GM21390 (cell line): ENCODE measurements around the gene TMEM271.
"Not testable (repeated sequence)": the region's sequence is repeated elsewhere in the genome, so short reads cannot be mapped to it uniquely, and the experiment has no call there.

Source experiments
- ATAC-seq: cut with Tn5 transposase; IDR thresholded peaks from one replicate; pipeline ENCODE4 v1.9.1; 2021; ENCODE audit not compliant: unreplicated experiment

Gene TMEM271

DNA sequence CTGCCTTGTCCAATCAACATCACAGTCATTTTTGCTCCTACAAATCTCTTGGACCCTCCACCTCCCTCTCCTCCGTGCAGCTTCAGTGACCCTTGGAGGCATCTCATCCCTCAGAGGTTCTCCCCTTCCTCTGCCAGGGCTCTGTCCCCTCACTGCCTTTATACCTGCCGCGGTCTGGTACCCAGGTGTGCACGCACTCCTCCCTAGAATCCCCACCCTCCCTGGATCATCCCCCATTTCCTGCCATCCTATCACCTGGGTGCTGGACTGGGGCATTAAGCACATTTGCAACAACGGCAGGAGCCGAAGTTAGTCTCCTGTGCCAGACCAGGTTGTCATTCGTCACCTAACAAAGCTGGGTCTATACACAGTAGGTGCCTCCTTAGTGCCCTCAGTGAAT lies 10.1 kb downstream of the TMEM271 start:
- no peak for ATAC-seq

DNA sequence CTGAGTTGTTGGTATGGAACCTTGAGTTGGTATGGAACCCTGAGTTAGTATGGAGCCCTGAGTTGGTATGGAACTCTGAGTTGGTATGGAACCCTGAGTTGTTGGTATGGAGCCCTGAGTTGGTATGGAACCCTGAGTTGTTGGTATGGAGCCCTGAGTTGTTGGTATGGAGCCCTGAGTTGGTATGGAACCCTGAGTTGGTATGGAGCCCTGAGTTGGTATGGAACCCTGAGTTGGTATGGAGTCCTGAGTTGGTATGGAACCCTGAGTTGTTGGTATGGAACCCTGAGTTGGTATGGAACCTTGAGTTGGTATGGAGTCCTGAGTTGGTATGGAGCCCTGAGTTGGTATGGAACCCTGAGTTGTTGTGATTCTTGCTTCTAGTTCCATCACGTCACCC lies 10.5 kb downstream of the TMEM271 start:
- not testable (repeated sequence) for ATAC-seq

GRCh38 chr4:562458-562857 lies 13.6 kb downstream of the TMEM271 start:
- not testable (repeated sequence) for ATAC-seq

- no peak for ATAC-seq
These were observed 14.7 kb downstream of the TMEM271 start for GRCh38 chr4:561426-561825.

DNA sequence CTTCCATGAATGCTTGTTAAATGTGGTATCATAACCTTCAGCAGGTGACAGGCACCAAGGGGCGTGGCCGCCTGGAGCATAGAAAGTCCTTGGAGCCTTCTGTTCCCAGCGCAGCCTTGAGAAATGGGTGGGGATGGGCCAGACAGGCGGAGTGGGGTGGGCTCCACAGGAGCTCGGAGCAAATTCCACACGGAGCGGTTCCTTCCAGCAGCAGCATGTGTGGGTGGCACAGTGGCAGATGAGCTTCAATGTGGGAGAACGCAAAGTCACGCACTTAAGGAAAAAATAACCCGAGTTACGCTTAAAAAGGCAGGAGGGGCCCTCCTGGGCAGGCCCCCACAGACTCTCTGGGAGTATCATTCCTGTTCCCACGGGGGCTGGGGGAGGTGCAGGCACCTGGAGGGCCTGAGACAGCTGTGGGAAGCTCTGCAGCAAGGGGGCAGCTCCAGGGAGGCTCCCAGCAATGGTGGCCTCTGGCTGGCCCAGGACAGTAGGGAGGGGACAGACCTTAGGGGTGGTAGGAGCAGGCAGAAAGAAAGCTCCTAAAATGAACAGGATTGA lies 15.3 kb downstream of the TMEM271 start:
- no peak for ATAC-seq

GRCh38 chr4:560061-560460 lies 16.0 kb downstream of the TMEM271 start:
- ATAC-seq, result no peak

DNA sequence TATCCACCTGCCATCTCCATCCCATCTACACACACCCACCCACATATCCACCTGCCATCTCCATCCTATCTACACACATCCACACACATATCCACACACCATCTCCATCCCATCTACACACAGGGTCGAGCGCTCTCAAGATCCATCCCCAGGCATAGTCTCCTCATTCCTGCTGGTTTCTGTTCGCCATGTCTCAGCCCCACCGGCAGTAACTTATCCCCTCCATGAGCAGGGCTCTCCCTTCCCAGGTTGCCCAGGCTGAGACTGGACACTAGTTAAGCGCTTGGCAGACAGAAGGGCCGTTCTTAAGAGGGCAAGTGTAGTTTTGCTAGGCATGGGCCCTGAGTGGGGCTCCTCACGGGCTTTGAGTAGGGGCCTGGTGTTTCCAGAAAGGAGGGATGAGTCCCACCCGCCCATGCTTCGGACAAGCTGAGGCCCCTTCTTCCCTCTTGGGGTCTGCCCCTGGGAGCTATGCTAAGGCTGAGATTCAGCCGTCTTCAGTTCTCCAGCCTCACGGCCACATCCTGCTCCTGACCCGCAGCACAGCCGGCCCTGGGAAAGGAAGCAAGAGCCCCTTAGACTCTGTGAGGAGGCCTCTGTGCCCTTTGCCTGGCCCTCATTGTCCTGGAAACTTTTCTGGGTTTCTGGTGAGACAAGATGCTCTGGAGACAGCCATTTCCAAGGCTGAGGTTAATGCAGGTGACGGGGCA lies 20.4 kb downstream of the TMEM271 start:
- no peak for ATAC-seq

- ATAC-seq, result not testable (repeated sequence)
These were observed 21.2 kb downstream of the TMEM271 start for GRCh38 chr4:554793-555320.

DNA sequence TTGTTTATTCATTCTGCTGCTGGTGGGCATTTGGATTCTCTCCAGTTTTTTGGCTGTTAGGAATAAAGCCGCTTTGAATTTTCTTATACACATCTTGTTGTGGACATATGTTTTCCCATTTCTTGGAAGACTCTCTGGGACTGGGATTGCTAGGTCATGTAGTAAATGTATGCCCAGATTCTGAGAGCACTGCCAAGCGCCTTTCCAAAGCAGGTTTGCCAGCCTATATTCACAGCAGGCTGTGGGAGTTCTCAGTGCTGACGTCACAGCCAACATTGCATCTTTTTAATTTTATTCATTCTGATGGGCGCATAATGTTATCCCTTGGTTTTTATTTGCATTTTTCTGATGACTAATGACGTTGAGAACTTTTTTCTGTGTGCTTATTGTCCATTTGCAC lies 24.1 kb downstream of the TMEM271 start:
- ATAC-seq, result no peak

GRCh38 chr4:550268-550667 lies 25.8 kb downstream of the TMEM271 start:
- ATAC-seq, result not testable (repeated sequence)

GRCh38 chr4:548976-549375 lies 27.1 kb downstream of the TMEM271 start:
- no peak for ATAC-seq

GRCh38 chr4:545612-546011 lies 30.5 kb downstream of the TMEM271 start:
- no peak for ATAC-seq

DNA sequence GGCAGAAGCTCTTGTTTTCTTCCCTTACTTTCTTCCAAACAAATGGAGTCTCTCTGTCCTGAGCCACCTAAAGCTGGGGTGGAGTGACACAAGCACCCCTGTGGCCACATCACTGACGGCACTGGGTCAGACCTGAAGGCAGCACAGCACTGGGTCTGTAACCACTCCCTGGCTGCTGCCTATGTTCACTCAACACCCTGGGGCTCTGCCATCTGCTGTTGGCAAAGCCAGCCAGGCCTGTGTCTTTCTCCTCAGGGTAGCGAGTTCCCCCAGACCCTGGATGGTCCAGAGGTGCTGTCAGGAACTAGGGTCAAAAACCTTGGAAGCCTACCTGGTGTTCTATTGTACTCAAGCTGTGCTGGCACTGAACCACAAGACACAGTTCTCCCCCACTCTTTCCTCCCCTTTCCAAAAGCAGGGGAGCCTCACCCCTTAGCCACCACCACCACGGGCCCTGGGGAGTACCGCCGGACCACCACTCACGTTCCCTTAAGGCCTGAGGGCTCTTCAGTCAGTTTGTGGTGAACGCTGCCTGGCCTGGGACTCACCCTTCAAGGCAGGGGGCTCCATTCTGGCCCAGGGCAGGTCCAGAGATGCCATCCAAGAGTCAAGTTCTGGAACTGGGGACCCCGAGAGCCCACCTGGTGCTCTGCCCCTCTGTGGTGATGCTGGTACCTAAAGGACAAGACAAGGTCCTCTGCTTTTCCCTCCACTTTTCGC lies 31.5 kb downstream of the TMEM271 start:
- no peak for ATAC-seq

DNA sequence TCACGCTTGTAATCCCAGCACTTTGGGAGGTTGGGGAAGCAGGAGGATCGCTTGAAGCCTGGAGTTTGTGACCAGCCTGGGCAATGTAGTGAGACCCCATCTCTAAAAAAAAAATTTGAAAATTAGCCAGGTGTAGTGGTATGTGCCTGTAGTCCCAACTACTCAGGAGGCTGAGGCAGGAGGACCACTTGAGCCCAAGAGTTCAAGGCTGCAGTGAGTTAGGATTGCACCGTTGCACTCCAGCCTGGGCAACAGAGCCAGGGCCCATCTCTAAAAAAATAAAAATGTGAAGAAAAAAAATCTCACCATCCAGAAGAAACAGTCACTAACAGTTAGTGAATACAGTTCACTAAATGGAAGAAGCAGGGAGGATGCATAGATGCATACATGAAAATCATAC lies 34.8 kb downstream of the TMEM271 start:
- no peak for ATAC-seq

DNA sequence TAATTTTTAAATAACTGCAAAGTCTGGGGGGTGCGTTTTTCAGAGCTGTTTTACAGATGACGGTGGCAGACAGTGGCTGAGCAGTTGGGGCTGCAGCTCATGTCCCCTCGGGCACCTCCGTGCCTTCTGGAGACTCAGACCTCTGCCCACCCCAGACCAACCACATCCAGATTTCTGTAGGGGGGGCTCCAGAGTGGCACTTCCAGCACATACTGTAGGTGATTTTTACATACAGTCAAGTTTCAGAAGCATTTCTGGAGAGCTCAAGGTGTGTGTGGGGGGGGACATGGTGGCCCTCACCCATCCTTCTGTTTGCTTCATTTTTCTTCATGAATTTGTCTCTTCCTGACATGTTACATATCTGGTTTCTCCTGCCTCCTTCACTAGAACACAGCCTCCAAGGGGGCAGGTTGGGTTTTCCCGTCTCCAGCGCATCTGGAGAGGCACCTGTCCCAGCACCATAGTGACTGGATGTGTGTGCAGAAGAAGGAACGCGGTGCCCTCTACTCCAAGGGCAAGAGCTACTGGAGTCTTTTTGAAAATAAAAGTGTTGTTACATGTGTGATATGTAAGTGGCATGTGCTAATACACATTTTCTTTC lies 37.5 kb downstream of the TMEM271 start:
- ATAC-seq, result no peak

DNA sequence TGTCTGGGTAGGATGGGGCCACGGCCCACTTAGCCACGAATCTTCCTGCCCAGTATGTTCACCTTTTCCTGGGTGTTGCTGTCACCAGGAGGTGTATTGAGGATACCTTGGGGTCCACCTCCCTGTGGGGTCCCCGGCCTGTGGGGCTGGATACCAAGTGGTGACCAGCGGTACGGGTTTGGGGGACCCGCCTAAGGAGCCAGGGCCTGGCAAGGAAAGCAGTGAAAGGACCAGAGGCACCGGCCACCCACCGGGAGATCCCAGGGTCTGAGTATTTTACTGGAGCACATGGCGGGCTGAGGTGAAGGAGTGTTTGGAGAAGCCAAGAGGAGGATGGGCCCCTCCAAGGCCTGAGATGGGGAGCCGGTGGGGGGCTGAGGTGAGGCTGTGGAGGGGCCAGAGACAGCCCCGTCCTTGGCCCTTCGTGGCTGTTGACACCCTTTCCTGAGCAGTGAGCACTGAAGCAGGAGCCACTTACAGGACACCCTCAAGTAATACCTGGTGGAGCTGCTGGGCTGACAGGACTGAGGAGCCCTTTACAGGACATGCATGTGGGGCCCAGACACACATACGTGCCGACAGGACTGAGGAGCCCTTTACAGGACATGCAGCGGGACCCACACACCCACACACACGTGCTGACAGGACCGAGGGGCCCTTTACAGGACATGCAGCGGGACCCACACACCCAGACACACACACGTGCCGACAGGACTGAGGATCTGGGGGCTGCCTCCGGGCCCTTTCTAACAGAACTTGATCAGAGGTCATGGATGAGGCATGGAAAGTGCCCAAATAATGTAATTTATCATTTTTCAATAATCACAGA lies 38.4 kb downstream of the TMEM271 start:
- ATAC-seq, result no peak

GRCh38 chr4:536351-536972 lies 39.6 kb downstream of the TMEM271 start:
- ATAC-seq, result no peak

DNA sequence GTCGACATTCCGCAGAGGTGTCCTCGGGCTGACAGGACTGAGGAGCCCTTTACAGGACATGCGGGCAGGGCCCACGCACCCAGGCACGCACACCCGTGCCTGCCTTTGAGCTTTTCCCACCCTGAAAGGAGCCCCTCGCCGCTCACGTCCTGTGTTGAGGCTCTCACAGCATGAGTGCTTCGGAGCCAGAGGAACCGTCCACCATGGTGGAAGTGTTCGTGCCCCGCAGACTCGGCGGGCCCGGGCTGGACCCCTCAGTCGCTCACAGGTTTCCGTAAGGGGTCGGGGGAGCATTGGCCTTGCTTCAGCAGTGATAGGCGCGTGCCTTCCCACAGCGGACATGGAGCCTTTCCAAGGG lies 40.2 kb downstream of the TMEM271 start:
- ATAC-seq, result no peak

DNA sequence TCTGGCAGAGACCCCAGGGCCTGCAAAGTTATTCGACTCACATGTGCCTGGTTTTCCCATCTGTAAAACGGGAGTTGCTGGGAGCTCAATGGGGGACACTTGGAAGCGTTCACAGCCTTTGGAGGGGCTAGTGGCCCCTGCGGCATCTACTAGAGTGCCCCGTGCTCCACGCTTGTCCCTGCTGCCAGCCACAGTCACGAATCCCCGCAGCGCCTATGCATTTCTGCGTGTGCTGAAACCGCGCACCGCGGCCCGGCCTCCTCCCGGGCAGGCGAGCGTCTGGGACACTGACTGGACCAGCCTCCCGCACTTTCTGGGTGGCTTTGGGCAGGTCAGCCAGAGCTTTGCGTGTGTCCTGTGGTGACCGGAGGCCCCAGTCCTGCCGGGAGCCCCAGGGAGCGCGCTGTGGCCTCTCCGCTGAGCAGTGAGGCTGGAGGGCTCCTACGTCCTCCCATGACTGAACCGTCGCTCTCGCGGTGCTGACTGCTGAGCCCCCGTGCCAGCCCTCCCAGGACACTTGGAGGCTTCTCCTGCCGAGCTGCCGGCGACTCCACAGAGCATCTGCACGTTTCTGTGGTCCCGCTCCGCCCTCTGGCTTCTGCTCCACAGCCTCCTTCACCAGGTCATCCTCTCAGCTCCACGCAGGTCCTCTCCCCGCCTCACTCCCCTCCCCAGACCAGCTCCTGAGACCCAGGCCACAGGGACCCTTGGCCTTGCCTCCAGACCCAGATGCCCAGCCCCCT lies 40.7 kb downstream of the TMEM271 start:
- no peak for ATAC-seq
